Measurements from ENCODE around the gene PEX19. TPM values are rescaled to one million over a fixed set of nuclear protein-coding genes. Genes with fewer than 3 reads are reported as not detected.

Gene PEX19
- polyA plus RNA-seq, 1 donor from 2014 or later = 51.6 TPM

DNA sequence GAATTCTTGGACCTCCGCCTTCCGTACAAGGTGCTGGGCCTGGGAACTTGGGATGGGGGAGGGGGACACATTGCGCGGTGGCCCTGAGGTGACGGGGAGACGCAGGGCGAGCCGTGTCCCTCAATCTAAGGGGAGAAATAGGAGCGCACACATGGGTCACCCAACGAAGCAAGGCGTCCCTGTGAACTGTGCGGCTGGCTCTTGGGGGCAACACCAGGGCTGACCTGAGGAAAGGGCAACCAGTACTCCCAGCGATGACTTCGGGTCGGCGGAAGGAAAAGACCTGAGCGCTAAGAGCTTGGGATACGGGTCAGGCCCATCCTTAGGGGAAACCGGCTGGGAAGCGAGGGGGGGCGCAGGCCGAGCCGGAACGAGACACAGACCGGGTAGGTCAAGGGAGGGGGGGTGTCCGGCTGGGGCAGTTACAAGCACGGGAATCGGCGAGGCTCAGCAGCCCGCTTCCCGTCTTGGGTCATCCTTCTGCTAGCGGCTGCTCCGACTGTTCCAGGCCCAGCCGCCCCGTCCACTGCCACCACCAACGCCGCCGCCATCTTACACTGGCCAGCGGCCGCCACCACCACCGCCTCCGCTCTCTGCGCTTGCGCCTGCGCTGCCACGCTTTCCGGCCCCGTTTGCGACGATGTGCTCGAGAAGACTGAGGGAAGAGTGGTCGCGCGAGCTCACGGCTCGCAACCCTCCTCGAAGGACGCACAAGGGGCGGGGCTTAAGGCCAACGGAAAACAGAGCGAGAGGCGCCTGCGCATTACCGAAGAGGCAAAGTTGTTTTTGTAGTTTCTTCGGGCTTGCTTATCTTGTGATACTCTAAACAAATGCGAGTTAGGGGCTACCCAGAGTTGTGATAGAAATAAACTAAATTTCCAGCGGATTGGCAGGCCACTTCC is 22.8 kb downstream of the PEX19 start, which contains the start of gene DCAF8:
TSS of gene DCAF8 (minus strand) at position 657 of the 902 bp plus-strand sequence. CDS start 18,541 bp downstream, outside the sequence.
- peak within 1 kb of the TSS; percentile 99 for H3K4me2 ChIP-seq (ENCODE audit: low read length)
- H2AFZ ChIP-seq (ENCODE audit: low read depth, low read length) = peak within 1 kb of the TSS; percentile 90
- no peaks in the 10 kb centered on the region for H3F3A ChIP-seq (ENCODE audit: insufficient read depth, low read length, poor library complexity, severe bottlenecking)
- H3K79me2 ChIP-seq (replicated peaks; ENCODE audit: insufficient read depth, low read length) = peaks cover 33% of the 10 kb centered on the region
- no peaks in the 10 kb centered on the region for H4K20me1 ChIP-seq (ENCODE audit: insufficient read depth)
- H3K36me3 ChIP-seq (ENCODE audit: insufficient read depth, low read length) = no peaks in the 10 kb centered on the region
- peak within 1 kb of the TSS; percentile 84 for H3K4me3 ChIP-seq (ENCODE audit: low read length)
- no peaks in the 10 kb centered on the region for H3K9me2 ChIP-seq (ENCODE audit: insufficient read depth, low read length)
- H3K27me3 ChIP-seq (ENCODE audit: insufficient read depth, low read depth, low read length) = no peaks in the 10 kb centered on the region
- H3K9me3 ChIP-seq (ENCODE audit: low read length) = no peaks in the 10 kb centered on the region
- peak within 1 kb of the TSS; percentile 93 for H3K27ac ChIP-seq (ENCODE audit: low read length)
- H3K9ac ChIP-seq (ENCODE audit: low read length) = peak within 1 kb of the TSS; percentile 96
- TF ChIP-seq POLR2AphosphoS5 (IDR thresholded peaks at IDR 0.05) = peak; percentile 99
- no peak for TF ChIP-seq RAD21 (conservative IDR thresholded peaks at IDR 0.05)
- no peak for TF ChIP-seq SMC3 (conservative IDR thresholded peaks at IDR 0.05; ENCODE audit: poor library complexity)
- TF ChIP-seq EZH2 (IDR thresholded peaks at IDR 0.05; ENCODE audit: borderline replicate concordance, insufficient read depth, low read length, poor library complexity, severe bottlenecking) = no peak
- TF ChIP-seq, protein P1, sequence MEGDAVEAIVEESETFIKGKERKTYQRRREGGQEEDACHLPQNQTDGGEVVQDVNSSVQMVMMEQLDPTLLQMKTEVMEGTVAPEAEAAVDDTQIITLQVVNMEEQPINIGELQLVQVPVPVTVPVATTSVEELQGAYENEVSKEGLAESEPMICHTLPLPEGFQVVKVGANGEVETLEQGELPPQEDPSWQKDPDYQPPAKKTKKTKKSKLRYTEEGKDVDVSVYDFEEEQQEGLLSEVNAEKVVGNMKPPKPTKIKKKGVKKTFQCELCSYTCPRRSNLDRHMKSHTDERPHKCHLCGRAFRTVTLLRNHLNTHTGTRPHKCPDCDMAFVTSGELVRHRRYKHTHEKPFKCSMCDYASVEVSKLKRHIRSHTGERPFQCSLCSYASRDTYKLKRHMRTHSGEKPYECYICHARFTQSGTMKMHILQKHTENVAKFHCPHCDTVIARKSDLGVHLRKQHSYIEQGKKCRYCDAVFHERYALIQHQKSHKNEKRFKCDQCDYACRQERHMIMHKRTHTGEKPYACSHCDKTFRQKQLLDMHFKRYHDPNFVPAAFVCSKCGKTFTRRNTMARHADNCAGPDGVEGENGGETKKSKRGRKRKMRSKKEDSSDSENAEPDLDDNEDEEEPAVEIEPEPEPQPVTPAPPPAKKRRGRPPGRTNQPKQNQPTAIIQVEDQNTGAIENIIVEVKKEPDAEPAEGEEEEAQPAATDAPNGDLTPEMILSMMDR (IDR thresholded peaks at IDR 0.05; ENCODE audit: poor library complexity, severe bottlenecking) = peak; percentile 18
- peak; percentile 91 for TF ChIP-seq TAF1 (IDR thresholded peaks at IDR 0.05; ENCODE audit: low read depth)
- TF ChIP-seq EP300 (conservative IDR thresholded peaks at IDR 0.05; ENCODE audit: poor library complexity, severe bottlenecking) = peak; percentile 11
- TF ChIP-seq REST (IDR thresholded peaks at IDR 0.05; ENCODE audit: borderline replicate concordance) = peak; percentile 90
- TF ChIP-seq MXI1 (conservative IDR thresholded peaks at IDR 0.05; ENCODE audit: poor library complexity, severe bottlenecking) = peak; percentile 65

DNA sequence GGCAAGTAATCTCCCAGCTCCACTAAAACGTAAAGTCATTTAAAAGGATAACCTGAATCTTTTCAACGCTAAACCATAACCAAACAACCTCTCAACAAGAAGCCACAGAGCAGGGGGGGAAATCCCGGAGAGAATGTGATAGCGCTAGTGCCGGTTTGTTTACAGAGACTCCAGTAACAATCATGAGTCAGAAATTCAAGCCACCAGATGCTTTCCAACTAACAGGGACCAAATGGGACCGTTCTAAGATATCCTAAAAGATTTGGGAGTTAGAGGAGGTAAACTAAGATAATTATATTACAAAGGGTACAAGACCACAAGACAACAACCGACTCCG is 23.4 kb downstream of the PEX19 start:
- no peaks in the 10 kb centered on the region for H3F3A ChIP-seq (ENCODE audit: insufficient read depth, low read length, poor library complexity, severe bottlenecking)
- H3K27ac ChIP-seq (ENCODE audit: low read length) = peak overlapping the region; percentile 93
- no peaks in the 10 kb centered on the region for H3K27me3 ChIP-seq (ENCODE audit: insufficient read depth, low read depth, low read length)
- peak overlapping the region; percentile 96 for H3K9ac ChIP-seq (ENCODE audit: low read length)
- no peaks in the 10 kb centered on the region for H3K9me3 ChIP-seq (ENCODE audit: low read length)
- H3K36me3 ChIP-seq (ENCODE audit: insufficient read depth, low read length) = no peaks in the 10 kb centered on the region
- H3K79me2 ChIP-seq (replicated peaks; ENCODE audit: insufficient read depth, low read length) = peaks cover 39% of the 10 kb centered on the region
- H2AFZ ChIP-seq (ENCODE audit: low read depth, low read length) = peak overlapping the region; percentile 78
- H3K9me2 ChIP-seq (ENCODE audit: insufficient read depth, low read length) = no peaks in the 10 kb centered on the region
- no peak for TF ChIP-seq RAD21 (conservative IDR thresholded peaks at IDR 0.05)
- TF ChIP-seq TAF1 (IDR thresholded peaks at IDR 0.05; ENCODE audit: low read depth) = no peak
- TF ChIP-seq, protein P1 (IDR thresholded peaks at IDR 0.05; ENCODE audit: poor library complexity, severe bottlenecking) = no peak
- TF ChIP-seq SMC3 (conservative IDR thresholded peaks at IDR 0.05; ENCODE audit: poor library complexity) = no peak
- TF ChIP-seq EP300 (conservative IDR thresholded peaks at IDR 0.05; ENCODE audit: poor library complexity, severe bottlenecking) = no peak
- no peak for TF ChIP-seq EZH2 (IDR thresholded peaks at IDR 0.05; ENCODE audit: borderline replicate concordance, insufficient read depth, low read length, poor library complexity, severe bottlenecking)
- no peak for TF ChIP-seq MXI1 (conservative IDR thresholded peaks at IDR 0.05; ENCODE audit: poor library complexity, severe bottlenecking)
- peak overlapping the region; percentile 84 for H3K4me3 ChIP-seq (ENCODE audit: low read length)
- H3K4me2 ChIP-seq (ENCODE audit: low read length) = peak overlapping the region; percentile 99
- H4K20me1 ChIP-seq (ENCODE audit: insufficient read depth) = no peaks in the 10 kb centered on the region

Data from neural cell (in vitro differentiated cells).